ENCODE results near the gene SETBP1.

The SETBP1 gene

GRCh38 chr18:44713435-44713834, 32.7 kb downstream of the SETBP1 start:
- TF ChIP-seq, protein P1, sequence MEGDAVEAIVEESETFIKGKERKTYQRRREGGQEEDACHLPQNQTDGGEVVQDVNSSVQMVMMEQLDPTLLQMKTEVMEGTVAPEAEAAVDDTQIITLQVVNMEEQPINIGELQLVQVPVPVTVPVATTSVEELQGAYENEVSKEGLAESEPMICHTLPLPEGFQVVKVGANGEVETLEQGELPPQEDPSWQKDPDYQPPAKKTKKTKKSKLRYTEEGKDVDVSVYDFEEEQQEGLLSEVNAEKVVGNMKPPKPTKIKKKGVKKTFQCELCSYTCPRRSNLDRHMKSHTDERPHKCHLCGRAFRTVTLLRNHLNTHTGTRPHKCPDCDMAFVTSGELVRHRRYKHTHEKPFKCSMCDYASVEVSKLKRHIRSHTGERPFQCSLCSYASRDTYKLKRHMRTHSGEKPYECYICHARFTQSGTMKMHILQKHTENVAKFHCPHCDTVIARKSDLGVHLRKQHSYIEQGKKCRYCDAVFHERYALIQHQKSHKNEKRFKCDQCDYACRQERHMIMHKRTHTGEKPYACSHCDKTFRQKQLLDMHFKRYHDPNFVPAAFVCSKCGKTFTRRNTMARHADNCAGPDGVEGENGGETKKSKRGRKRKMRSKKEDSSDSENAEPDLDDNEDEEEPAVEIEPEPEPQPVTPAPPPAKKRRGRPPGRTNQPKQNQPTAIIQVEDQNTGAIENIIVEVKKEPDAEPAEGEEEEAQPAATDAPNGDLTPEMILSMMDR (IDR thresholded peaks at IDR 0.05) = no peak
- no peak overlapping the region for H3K27ac ChIP-seq
- H3K27me3 ChIP-seq (ENCODE audit: control insufficient read depth, insufficient read depth, low read length) = no peaks in the 10 kb centered on the region
- H3K4me1 ChIP-seq = peaks cover 34% of the 10 kb centered on the region
- H3K36me3 ChIP-seq (ENCODE audit: control insufficient read depth, insufficient read depth, low read length) = no peaks in the 10 kb centered on the region
- no peaks in the 10 kb centered on the region for H3K9me3 ChIP-seq (ENCODE audit: control insufficient read depth, low read length)
- no peak overlapping the region for H3K4me2 ChIP-seq (ENCODE audit: low read length)
- H3K79me2 ChIP-seq = peaks cover 22% of the 10 kb centered on the region
- H3K4me3 ChIP-seq (ENCODE audit: low read depth, low read length) = no peak overlapping the region
- H3K9ac ChIP-seq = no peak overlapping the region
- H2AFZ ChIP-seq = no peak overlapping the region

DNA sequence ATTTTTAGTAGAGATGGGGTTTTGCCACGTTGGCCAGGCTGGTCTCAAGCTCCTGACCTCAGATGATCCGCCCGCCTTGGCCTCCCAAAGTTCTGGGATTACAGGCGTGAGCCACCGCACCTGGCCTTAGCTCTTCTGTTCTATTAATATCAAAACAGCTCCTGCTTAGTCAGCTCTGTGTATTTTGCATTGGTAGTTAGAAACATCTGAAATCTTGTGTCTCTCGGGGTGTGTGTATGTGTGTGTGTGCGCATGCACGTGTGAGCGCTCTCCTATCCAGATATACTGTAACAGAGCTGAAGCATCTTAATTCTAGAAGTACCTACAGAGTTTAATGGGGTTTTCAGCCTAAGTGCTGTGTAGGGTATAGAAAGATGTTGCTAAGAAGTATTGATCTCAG, 33.7 kb downstream of the SETBP1 start:
- H3K27me3 ChIP-seq (ENCODE audit: control insufficient read depth, insufficient read depth, low read length) = no peaks in the 10 kb centered on the region
- no peaks in the 10 kb centered on the region for H3K9me3 ChIP-seq (ENCODE audit: control insufficient read depth, low read length)
- H3K4me2 ChIP-seq (ENCODE audit: low read length) = no peak overlapping the region
- no peaks in the 10 kb centered on the region for H3K36me3 ChIP-seq (ENCODE audit: control insufficient read depth, insufficient read depth, low read length)
- peaks cover 16% of the 10 kb centered on the region for H3K79me2 ChIP-seq
- H3K27ac ChIP-seq = peak overlapping the region; percentile 92
- no peak overlapping the region for H3K4me3 ChIP-seq (ENCODE audit: low read depth, low read length)
- TF ChIP-seq, protein P1 (IDR thresholded peaks at IDR 0.05) = no peak
- no peak overlapping the region for H2AFZ ChIP-seq
- no peak overlapping the region for H3K9ac ChIP-seq
- peaks cover 43% of the 10 kb centered on the region for H3K4me1 ChIP-seq

DNA sequence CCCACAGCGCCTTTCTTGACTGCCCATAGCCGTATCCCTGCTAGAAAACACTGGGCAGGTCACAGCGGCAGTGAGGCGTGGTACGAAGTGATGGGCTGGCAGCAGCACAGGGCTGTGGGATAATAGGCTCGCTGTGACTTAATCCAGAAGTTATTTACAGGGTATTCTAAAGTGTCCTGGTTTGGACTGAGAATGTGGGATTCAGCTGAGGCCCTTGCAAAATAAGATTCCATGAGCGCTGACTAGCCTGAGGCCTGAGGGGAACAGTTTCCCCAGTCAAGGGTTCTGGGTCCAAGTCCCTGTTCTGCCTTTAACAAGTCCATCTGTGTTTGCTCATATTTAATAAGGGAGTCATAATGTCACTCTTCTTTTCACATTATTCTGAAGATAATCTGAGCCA, 34.6 kb downstream of the SETBP1 start:
- no peaks in the 10 kb centered on the region for H3K9me3 ChIP-seq (ENCODE audit: control insufficient read depth, low read length)
- H3K79me2 ChIP-seq = peaks cover 19% of the 10 kb centered on the region
- peaks cover 49% of the 10 kb centered on the region for H3K4me1 ChIP-seq
- no peaks in the 10 kb centered on the region for H3K36me3 ChIP-seq (ENCODE audit: control insufficient read depth, insufficient read depth, low read length)
- H3K4me3 ChIP-seq (ENCODE audit: low read depth, low read length) = no peak overlapping the region
- TF ChIP-seq, protein P1 (IDR thresholded peaks at IDR 0.05) = no peak
- H3K9ac ChIP-seq = no peak overlapping the region
- H2AFZ ChIP-seq = peak overlapping the region; percentile 33
- H3K4me2 ChIP-seq (ENCODE audit: low read length) = no peak overlapping the region
- H3K27ac ChIP-seq = peak overlapping the region; percentile 92
- no peaks in the 10 kb centered on the region for H3K27me3 ChIP-seq (ENCODE audit: control insufficient read depth, insufficient read depth, low read length)

GRCh38 chr18:44715842-44716241, 35.2 kb downstream of the SETBP1 start:
- H3K27ac ChIP-seq = peak overlapping the region; percentile 92
- no peak overlapping the region for H3K4me3 ChIP-seq (ENCODE audit: low read depth, low read length)
- H3K9ac ChIP-seq = no peak overlapping the region
- no peak overlapping the region for H3K4me2 ChIP-seq (ENCODE audit: low read length)
- H3K79me2 ChIP-seq = peaks cover 19% of the 10 kb centered on the region
- no peaks in the 10 kb centered on the region for H3K36me3 ChIP-seq (ENCODE audit: control insufficient read depth, insufficient read depth, low read length)
- peak overlapping the region; percentile 10 for H2AFZ ChIP-seq
- no peaks in the 10 kb centered on the region for H3K27me3 ChIP-seq (ENCODE audit: control insufficient read depth, insufficient read depth, low read length)
- H3K4me1 ChIP-seq = peaks cover 49% of the 10 kb centered on the region
- no peaks in the 10 kb centered on the region for H3K9me3 ChIP-seq (ENCODE audit: control insufficient read depth, low read length)
- TF ChIP-seq, protein P1 (IDR thresholded peaks at IDR 0.05) = no peak

DNA sequence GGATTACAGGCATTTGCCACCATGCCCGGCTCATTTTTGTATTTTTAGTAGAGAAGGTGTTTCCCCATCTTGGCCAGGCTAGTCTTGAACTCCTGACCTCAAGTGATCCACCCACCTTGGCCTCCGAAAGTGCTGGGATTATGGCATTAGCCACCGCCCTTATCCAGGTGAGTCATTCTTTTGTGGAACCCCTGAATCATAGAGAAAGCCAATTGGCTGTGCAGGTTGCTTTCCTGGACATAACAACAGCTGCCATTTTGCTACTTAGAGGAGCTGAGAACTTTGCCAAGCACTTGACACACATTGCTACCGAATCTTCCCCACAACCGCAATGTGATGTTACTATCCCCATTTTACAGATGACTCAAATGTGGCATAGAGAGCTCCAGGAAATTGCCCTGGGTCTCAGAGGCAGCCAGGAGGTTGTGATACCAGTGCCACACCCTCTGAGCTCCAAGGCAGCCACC, 36.0 kb downstream of the SETBP1 start:
- TF ChIP-seq, protein P1 (IDR thresholded peaks at IDR 0.05) = no peak
- Histone ChIP-seq H3K27ac (peak overlapping the region; percentile 92), H3K36me3 (ENCODE audit: control insufficient read depth, insufficient read depth, low read length) (no peaks in the 10 kb centered on the region), H3K4me1 (peaks cover 57% of the 10 kb centered on the region), H3K4me3 (ENCODE audit: low read depth, low read length) (no peak overlapping the region), H3K9me3 (ENCODE audit: control insufficient read depth, low read length) (no peaks in the 10 kb centered on the region), H3K9ac (no peak overlapping the region), H3K4me2 (ENCODE audit: low read length) (no peak overlapping the region), H3K79me2 (peaks cover 17% of the 10 kb centered on the region), H3K27me3 (ENCODE audit: control insufficient read depth, insufficient read depth, low read length) (no peaks in the 10 kb centered on the region), H2AFZ (no peak overlapping the region)

All from parathyroid adenoma (tissue), 2 donors.